GM19351 (cell line): ENCODE results near the gene PRKCE.

Source experiments
- ATAC-seq: cut with Tn5 transposase; IDR thresholded peaks from one replicate; pipeline ENCODE4 v1.9.1; 2021; ENCODE audit warnings: mild to moderate bottlenecking, moderate library complexity; ENCODE audit not compliant: unreplicated experiment

The PRKCE gene

DNA sequence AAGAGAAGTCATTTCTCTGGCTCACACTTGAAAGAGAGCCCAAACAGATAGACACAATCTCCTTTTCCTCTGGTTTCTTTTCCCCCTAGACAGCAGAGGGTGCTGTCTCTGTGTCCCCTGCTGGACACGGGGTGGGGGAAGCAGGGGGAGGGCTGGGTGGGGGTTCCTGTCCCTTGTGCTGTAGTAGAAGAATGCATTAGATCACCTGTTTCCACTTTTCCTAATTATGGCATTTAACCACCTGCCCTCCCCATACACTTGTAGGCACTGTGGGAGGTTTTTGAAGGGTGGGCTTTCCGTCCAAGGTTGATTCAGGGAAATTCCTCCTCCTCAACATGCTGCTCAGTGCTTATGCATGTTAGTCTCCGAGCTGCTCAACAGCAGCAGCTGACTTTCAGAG lies 439.5 kb downstream of the PRKCE start:
- no peak for ATAC-seq

DNA sequence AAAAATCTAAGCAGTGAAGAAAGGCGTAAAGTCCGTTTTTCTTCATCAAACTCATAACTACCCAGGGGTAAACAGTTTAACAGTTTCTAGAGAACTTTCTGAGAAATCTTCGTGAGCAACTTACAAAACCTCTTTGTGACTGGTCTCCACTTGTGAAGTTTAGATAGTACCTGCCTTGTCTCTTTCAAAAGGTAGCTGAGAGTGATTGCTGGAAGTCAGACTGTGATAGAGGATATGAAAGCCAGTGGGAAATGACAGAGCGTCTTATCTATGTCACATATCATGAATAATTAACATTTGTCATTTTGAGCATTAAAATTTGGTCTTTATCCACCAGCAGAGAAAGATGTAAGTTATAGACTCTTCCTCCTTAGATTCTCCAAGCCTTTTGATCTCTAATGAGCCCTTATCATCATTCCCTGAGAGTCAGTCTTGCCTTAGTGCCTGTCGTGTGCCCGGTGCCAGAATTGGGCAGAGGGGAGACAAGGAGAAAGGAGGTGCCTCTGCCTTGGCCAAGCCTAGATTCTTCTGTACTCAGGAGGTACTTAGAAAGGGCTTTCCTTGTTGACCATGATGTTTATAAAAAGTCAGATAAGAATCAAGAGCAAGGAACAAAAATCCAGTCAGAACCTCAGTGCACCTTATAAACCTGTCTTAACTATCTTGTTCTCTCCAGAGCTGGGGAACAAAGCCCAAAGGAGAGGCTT lies 440.6 kb downstream of the PRKCE start:
- ATAC-seq = no peak

DNA sequence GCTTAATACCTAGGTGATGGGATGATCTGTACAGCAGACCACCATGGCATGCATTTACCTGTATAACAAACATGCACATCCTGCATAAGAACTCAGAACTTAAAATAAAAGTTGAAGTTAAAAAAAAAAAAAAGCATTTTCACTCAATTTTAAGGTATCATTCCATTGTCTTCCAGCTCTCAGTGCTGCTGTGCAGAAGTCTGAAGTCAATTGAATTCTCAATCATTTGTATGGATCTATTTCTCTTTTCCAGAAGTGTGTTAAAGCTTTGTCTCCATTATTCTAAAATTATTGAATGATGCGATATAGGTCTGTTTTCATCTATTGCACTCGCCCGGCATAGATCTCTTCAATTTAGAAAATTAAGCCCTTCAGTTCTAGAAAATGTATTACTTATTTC lies 443.2 kb downstream of the PRKCE start:
- ATAC-seq = no peak

DNA sequence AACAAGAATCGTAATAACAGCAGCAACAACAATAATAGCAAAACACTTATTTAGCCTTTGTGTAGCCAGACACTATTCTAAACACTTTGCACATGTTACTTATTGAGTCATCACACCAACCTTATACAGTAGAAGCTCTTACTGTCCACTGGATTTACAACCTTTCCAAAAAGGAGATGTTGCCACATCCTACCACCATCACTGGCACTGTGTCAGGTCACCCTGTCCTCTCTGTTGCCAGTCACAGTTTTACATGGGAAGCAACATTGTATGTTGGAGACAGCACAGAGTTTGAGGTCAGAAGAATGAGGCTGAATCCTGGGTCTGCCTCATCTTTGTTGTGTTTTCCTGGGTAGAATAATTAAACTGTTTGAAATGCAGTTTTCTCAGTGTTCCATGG lies 444.4 kb downstream of the PRKCE start:
- no peak for ATAC-seq

DNA sequence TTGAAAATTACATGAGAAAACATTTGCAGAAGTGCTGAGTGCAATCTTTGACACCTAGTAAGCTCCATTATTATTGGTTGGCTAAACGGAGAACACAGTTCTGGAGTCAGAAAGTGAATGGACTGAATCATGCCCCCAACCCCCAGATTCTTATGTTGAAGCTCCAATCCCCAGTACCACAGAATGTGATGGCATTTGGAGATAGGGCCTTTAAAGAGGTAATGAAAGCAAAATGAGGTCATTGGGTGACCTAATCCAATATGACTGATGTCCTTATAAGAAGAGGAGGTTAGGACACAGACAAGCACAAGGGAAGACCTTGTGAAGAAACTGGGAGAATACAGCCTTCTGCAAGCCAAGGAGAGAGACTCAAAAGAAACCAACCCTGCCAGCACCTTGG lies 444.8 kb downstream of the PRKCE start:
- no peak for ATAC-seq

DNA sequence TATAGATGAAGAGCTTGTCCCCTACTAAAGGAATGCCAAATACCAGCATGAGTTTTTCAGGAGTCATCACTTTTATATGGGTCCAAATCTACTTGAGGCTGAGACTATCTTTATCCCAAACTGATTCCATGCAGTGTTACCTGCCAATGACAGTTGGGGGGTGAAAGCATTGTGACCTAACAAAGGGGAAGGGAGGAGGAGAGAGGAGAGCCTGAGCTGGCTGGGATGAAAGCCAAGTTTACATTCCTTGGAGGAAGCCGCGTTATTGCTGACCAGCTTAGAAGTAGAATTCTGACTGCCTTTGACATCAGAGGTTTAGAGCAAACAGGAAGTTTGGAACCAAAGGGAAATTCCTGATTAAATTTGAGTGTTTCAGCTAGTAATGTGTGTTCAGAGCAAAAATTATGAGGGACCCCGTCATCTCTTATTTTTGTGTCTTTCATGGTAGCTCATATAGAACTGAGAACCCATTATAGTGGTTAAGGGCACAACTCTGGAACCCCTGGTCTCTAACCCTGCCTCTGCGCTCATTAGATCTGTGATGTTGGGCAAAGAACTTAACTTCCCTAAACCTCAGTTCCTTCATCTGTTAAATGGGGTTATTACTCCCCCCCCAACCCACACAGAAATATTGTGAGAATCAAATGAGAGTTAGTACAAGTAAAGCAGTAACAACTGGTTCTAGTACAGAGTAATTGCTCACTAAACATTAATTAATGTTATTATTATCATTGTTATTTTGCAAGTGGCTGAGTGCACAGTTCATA lies 446.4 kb downstream of the PRKCE start:
- ATAC-seq = no peak

DNA sequence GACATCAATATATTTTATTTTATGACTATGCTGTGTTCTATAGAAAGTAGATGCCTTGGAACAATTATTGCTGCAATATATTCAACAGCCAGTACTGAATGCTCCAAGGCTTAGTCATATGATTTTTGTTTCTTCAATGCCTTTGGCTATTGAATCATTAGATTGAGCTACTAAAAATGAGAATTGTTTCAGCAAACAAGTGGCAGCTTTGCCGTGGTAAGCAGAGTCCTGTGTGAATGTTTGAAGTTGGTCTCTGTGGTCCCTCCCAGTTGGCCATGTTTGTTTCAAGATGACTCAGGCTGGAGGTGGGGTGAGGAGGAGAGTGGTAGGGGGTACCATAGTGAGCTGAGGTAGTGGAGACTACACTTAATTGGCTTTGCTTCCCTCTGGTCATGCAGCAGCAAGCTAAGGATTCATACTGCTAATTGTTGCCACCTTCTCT lies 447.2 kb downstream of the PRKCE start:
- ATAC-seq = no peak

DNA sequence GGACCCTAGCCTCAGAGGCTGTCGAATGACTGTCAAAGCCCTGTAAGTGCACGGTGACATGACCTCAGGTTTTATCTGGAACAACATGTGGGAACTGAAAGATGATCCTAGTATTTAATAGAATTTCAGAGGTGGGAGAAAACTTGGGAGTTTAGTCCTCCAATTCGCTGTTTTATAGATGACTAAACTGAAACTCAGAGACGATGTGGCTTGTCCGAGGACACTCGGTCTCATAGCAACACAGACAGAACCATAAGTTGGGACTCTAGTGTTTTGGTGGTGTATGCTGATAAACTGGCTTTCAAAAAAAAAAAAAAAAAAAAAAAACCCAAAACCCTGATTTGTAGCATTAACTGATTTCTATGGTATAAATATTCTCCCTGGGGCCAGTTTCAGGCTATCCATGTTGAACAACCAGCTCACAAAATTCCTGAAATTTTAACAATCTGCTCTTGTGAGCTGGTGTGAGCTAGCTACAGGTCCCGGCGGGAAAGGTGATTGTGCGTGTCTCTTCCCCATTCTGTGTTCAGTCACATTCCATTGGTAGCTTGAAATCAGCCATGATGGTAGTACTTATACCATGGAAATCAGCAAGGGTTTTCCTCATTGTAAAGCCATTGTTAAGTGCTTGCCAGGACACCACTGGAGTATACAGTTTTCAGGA lies 450.2 kb downstream of the PRKCE start:
- no peak for ATAC-seq

DNA sequence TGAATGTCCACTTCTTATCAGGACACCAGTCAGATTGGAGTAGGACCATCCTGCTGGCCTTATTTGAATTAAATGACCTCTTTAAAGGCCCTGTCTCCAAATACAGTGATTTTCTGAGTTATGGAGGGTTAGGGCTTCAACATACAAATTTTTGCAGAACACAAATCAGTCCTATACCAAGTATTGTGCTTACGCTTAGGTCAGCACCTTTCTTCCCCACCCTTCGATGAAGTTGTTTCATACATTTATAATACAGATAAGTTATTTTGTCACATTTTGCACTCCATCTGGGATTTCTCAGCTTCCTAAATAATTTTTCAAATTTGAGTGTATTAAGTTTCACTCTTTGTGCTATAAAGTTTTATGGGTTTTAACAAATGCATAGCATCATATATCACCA lies 455.2 kb downstream of the PRKCE start:
- no peak for ATAC-seq

DNA sequence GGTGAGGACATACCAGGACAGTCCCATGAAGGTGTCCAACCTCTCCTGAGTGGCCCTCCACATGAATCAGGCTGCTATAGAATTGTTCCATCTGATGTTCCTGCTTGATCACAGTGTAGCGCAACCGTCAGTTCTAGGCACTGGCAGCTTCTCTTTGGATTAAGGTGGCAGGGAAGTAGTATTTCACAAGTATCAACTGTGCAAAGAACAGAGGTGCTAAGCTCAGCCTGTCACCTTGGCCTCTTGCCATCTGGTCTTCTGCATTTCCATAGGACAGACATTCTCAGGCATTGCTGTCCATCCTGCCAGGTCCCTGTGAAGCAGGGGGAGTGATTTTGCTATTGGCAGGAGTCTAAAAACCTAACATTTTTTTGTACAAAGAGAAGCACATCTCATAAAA lies 463.5 kb downstream of the PRKCE start:
- ATAC-seq = no peak

DNA sequence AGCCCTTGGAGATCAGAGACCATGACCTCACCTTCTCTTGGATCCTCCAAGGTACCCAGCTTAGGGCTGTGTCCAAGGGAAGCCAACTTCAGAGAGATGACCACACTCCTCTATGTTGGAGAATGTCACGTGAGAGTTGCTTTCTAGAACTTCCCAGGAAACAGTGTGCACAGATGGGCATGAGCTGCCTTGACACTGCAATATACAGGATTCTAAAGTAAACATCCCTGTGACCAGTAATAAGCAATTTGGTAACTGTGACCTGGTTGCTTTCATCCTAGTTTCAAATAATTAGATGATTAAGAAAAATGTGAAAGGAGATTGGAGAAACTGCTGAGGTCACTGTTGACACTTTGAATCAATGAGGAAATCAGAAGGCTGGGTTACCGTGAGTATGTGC lies 464.7 kb downstream of the PRKCE start:
- ATAC-seq = no peak

DNA sequence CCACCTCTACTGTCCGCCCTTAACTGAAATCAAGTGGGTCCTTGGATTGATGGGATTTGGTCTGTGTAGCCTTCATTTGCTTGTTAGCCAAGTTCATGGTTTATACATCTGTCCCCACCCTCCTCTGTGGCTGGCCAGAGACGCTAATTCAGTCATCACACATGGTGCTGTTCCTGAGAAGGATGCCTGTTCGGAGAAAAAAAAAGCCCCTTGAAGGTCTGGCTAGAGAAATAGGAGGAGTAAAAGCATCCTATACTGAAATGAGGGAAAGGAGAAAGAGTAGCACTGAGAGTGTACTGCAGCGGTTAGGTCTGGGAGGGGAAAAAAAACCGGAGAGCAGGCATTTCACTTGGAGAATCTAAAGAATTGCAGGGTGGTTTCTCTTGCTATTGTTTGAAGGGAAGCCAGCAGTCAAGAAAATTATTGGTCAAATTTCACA lies 465.1 kb downstream of the PRKCE start:
- no peak for ATAC-seq

DNA sequence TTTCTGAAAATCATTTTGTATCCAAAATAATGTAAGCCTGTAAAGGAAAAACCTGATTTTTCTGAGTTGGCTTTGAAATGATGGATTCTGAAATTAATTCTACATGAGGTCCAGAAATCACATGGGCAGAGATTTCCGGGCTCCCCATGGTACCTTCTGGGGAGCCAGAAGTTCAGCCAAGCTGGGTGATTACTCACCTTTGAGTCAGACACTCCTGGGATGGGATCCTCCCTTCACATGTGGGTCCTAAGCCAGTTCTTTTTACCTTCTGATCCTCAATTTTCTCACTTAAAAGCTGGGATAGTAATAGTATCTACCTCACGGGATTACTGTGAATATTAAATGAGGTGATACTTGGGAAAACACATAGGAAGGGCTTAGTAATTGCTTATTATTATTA lies 465.9 kb downstream of the PRKCE start:
- no peak for ATAC-seq

DNA sequence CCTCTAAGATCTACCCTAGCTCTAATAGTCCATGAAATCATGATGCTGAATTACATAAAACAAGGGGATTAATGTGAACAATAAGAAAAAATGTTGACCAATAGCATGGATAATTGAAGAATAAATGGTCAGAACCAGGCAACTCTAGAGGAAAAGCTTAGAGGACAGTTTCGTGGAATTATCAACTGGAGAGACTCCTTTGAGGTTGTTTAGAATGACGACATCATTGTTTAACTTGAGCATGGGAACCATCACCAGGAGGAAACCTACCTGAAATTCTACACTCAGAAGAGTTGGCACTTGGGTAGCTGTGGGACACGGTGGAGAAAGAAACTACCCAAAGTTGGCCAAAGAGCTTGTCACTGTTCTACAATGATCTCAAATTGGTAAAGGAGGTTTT lies 466.5 kb downstream of the PRKCE start:
- ATAC-seq = no peak

DNA sequence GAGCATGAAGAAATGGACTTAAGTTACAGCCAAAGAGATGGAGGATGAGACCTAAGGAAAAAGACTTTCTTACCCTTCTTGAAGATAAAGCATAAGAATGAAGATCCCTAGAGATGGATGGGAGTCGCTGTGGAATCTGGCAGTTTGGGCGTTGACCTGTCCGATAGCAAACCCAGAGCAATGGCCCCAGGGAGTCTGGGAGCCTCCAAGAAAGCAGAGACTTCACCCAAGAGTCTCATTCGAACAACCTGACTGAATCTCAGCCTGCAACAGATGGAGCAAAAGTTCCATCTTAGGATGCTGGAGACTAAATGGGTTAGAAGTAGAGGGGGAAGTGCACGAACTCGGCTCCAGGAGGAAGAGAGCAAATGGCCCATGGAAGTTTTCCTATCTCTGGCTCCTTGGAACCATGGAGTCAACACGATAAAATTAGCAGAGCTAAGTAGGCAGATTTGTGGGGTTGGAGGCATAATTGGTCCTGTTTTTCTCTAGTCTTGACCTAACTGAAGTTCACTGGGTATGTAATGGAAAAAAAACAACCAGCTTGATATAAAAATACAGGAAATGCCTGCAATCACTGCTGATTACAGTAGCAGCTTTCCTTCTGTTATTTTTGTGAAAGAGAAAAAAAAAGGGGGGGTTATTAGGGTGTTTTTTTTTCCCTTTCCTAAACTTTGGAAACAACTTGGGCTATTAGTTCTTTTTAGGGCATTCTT lies 467.3 kb downstream of the PRKCE start:
- no peak for ATAC-seq

DNA sequence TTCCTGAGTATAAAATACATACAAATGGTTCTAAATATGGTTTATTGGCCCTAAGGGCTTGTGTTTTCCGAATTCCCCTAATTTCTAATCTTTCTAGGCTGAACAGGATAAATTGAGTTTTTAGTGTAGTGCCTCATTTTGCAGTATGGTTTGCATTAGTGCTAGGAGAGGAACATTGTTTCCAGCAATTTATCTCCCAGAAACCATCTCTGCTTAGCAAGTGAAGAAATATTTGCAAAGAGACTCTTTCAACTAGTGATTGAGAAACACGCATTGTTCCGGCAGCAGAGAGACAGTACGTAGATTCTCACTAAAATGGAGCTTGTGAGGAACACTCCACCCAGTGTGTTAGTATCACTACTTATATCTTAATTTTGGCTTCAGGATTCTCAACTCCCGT lies 468.0 kb downstream of the PRKCE start:
- no peak for ATAC-seq

DNA sequence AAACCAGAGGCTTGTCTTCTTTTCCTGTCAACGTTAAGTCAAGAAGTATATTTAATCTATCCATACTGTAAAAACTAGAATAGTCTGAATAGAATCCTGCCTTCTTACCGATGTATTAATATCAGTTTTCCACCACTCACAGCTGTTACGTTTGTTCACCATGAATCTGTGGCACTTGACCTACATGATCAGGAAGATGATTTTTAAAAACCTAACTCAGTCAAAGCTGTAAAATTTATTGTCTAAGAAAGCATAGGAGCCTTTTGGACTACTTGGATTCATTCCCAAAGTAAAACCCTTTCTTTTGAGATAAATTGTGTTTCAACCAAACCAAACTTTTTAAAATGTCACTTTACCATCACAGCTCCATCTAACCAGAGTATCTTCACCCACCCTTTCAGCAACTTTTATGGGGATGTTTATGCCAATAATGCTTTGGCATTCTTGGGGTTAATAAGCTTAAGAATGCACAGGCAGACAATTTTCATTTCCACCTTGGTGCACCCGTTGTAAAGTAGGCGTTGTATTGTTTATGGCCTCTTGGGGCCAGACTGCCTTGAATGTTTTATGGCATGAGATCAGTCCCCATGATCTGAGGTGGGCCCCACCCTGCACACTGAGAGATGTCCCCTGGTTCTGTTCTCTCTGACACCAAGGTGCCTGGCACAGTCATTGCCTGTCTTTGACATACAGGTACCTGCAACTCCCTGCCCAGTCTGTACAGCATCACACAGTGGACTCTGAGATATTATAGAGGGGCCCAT lies 469.5 kb downstream of the PRKCE start:
- no peak for ATAC-seq

DNA sequence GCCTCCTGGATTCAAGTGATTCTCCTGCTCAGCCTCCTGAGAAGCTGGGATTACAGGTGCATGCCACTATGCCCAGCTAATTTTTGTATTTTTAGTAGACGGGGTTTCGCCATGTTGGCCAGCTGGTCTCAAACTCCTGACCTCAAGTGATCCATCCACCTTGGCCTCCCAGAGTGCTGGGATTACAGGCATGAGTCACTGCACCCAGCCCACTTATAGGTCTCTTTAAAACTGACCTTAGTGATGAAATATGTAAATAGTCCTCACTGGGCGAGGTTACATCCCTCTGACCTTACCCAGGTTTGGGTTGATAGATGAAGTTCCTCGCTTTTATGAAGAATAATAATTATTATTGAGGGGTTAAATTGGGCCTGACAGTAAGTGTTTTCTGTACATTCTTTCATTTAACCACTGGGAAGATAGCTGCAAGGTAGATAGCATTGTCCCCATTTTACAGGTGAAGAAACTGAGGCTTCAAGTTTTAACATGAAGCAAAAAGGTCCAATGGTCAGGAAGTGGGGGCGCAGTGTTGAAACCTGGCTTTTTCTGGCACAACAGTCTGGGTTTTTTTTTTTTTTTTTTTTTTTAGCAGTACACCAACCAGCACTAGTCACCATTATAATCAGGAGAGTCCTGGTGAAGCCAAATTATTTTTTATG lies 471.0 kb downstream of the PRKCE start:
- no peak for ATAC-seq

DNA sequence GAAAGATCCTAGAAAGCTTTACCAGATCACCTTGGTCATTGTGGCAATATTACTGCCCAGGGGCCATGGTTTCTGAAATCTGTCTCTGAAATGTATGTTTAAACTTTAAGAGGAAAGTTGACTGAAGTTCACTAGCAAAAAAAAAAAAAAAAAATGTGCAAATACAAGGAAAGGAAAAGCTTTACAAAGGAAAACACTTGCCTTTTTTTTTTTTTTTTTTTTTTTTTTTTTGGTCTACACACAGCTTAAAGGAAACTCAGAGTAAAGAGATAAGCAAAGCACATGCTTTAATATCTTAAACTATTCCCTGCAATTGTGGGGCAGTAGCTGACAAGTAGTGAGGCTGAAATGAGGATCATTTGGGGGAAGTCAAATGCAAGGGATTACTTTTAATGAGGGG lies 471.5 kb downstream of the PRKCE start:
- no peak for ATAC-seq

DNA sequence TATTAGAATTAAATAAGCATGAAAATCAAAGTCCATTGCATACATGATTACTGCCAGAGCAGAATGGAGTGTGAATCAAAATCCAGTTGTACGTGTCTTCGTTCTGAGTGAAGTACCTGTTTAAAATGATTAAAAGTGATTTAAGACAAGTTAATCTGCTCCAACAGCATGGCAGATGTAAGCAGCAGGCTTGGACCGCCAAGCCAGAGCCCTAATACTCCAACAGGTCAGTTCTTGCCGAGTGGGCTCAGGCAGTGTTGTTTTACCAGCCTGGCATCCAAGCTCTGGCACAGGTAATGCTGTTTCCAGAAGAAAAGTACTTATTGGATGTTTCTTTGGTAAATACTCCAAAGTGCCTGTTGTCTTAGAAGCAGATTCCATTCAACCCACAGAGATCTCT lies 474.3 kb downstream of the PRKCE start:
- no peak for ATAC-seq
